ENCODE results near the gene KIF3B. TPM values are rescaled to one million over a fixed set of nuclear protein-coding genes. Genes with fewer than 3 reads are reported as not detected.

KIF3B gene
- total RNA-seq (ENCODE audit: low replicate concordance): 33.1 and 36.8 TPM in 2 replicates

GRCh38 chr20:32277361-32278198, at the start of gene KIF3B:
TSS of gene KIF3B (plus strand) at chr20:32277651. CDS start at chr20:32309778, 32,127 bp downstream.
- H3K4me3 ChIP-seq (ENCODE audit: low read depth, low read length): peak within 1 kb of the TSS; percentile 95
- no peak for TF ChIP-seq CTCF (IDR thresholded peaks at IDR 0.05; ENCODE audit: insufficient read depth, low read length)
- peak; percentile 90 for DNase-seq (ENCODE audit: low read depth)

- no peak for TF ChIP-seq CTCF (IDR thresholded peaks at IDR 0.05; ENCODE audit: insufficient read depth, low read length)
- no peak overlapping the region for H3K4me3 ChIP-seq (ENCODE audit: low read depth, low read length)
- peak; percentile 24 for DNase-seq (ENCODE audit: low read depth)
Measured at GRCh38 chr20:32227744-32228688, 49.4 kb upstream of the KIF3B start.

GRCh38 chr20:32229251-32229747, 48.2 kb upstream of the KIF3B start:
- H3K4me3 ChIP-seq (ENCODE audit: low read depth, low read length): no peak overlapping the region
- no peak for DNase-seq (ENCODE audit: low read depth)
- no peak for TF ChIP-seq CTCF (IDR thresholded peaks at IDR 0.05; ENCODE audit: insufficient read depth, low read length)

GRCh38 chr20:32230707-32231106, 46.7 kb upstream of the KIF3B start:
- DNase-seq (ENCODE audit: low read depth): no peak
- TF ChIP-seq CTCF (IDR thresholded peaks at IDR 0.05; ENCODE audit: insufficient read depth, low read length): no peak
- no peak overlapping the region for H3K4me3 ChIP-seq (ENCODE audit: low read depth, low read length)

GRCh38 chr20:32231245-32231644, 46.2 kb upstream of the KIF3B start:
- H3K4me3 ChIP-seq (ENCODE audit: low read depth, low read length): no peak overlapping the region
- no peak for TF ChIP-seq CTCF (IDR thresholded peaks at IDR 0.05; ENCODE audit: insufficient read depth, low read length)
- no peak for DNase-seq (ENCODE audit: low read depth)

- DNase-seq (ENCODE audit: low read depth): no peak
- no peak for TF ChIP-seq CTCF (IDR thresholded peaks at IDR 0.05; ENCODE audit: insufficient read depth, low read length)
- no peak overlapping the region for H3K4me3 ChIP-seq (ENCODE audit: low read depth, low read length)
Measured at GRCh38 chr20:32231847-32232246, 45.6 kb upstream of the KIF3B start.

All from fibroblast of the aortic adventitia (primary cell).